ENCODE measurements around the gene CSNK2A1.

GRCh38 chr20:540391-541201 lies 3.0 kb downstream of the CSNK2A1 start:
- TF ChIP-seq CTCF (IDR thresholded peaks at IDR 0.05) (no peak), POLR2A (IDR thresholded peaks at IDR 0.05) (no peak)

All from body of pancreas (tissue), 4 donors.